ENCODE measurements around the gene HSF5.

HSF5 gene

GRCh38 chr17:58480090-58480489 lies 8.1 kb downstream of the HSF5 start:
- DNase-seq: no peak

GRCh38 chr17:58476812-58477211 lies 11.4 kb downstream of the HSF5 start:
- DNase-seq: no peak

- DNase-seq: no peak
Observed at GRCh38 chr17:58475985-58476384, 12.2 kb downstream of the HSF5 start.

GRCh38 chr17:58470356-58470755 lies 17.9 kb downstream of the HSF5 start:
- DNase-seq: no peak

- no peak for DNase-seq
Observed at GRCh38 chr17:58468944-58469343, 19.3 kb downstream of the HSF5 start.

- no peak for DNase-seq
Observed at GRCh38 chr17:58455491-58455890, 32.7 kb downstream of the HSF5 start.

GRCh38 chr17:58452738-58453137 lies 35.5 kb downstream of the HSF5 start:
- no peak for DNase-seq

- DNase-seq: peak; percentile 54 to 70
Observed at GRCh38 chr17:58447039-58447975, 40.9 kb downstream of the HSF5 start.

- no peak for DNase-seq
Observed at GRCh38 chr17:58446086-58446485, 42.1 kb downstream of the HSF5 start.

- no peak for DNase-seq
Observed at GRCh38 chr17:58436805-58437239, 51.4 kb downstream of the HSF5 start.

- no peak for DNase-seq
Observed at GRCh38 chr17:58436245-58436644, 52.0 kb downstream of the HSF5 start.

GRCh38 chr17:58432806-58433573 lies 55.2 kb downstream of the HSF5 start:
- DNase-seq: no peak

- no peak for DNase-seq
Observed at GRCh38 chr17:58427807-58428206, 60.4 kb downstream of the HSF5 start.

GRCh38 chr17:58421711-58422110 lies 66.5 kb downstream of the HSF5 start:
- no peak for DNase-seq

- DNase-seq: no peak
Observed at GRCh38 chr17:58420827-58421226, 67.4 kb downstream of the HSF5 start.

- DNase-seq: peak; percentile 79 to 87
Observed at GRCh38 chr17:58417300-58418092, 70.7 kb downstream of the HSF5 start, which contains the start of gene RNF43. Gene RNF43 (minus strand): TSS chr17:58417534. CDS start chr17:58415577, 1,957 bp downstream.

- no peak for DNase-seq
Observed at GRCh38 chr17:58416937-58417299, 71.3 kb downstream of the HSF5 start.

- no peak for DNase-seq
Observed at GRCh38 chr17:58416396-58416795, 71.8 kb downstream of the HSF5 start.

GRCh38 chr17:58415371-58416055 lies 72.7 kb downstream of the HSF5 start:
- no peak for DNase-seq

- no peak for DNase-seq
Observed at GRCh38 chr17:58414596-58414997, 73.6 kb downstream of the HSF5 start.

GRCh38 chr17:58413684-58414083 lies 74.5 kb downstream of the HSF5 start:
- no peak for DNase-seq

GRCh38 chr17:58412961-58413586 lies 75.1 kb downstream of the HSF5 start:
- DNase-seq: no peak
